ENCODE results near the gene PAK3.

Gene PAK3

GRCh38 chrX:111262086-111262485 is 166.1 kb downstream of the PAK3 start:
- WGBS, result 85% methylated on average over 2 of the region's 3 CpGs
- no peak overlapping the region for H3K27ac ChIP-seq (ENCODE audit: low read depth, low read length)
- H3K4me3 ChIP-seq (ENCODE audit: low read length), result no peak overlapping the region
- no peaks in the 10 kb centered on the region for H3K36me3 ChIP-seq (ENCODE audit: insufficient read depth, low read length)
- no peak overlapping the region for H3K9ac ChIP-seq (ENCODE audit: low read depth, low read length)
- H3K9me3 ChIP-seq (ENCODE audit: insufficient read depth, low read depth, low read length), result no peaks in the 10 kb centered on the region
- no peaks in the 10 kb centered on the region for H3K27me3 ChIP-seq (ENCODE audit: insufficient read depth, low read length)
- no peaks in the 10 kb centered on the region for H3K4me1 ChIP-seq (ENCODE audit: insufficient read depth, low read length)

- Histone ChIP-seq H3K9me3 (ENCODE audit: insufficient read depth, low read depth, low read length) (no peaks in the 10 kb centered on the region), H3K4me3 (ENCODE audit: low read length) (no peak overlapping the region), H3K9ac (ENCODE audit: low read depth, low read length) (no peak overlapping the region), H3K4me1 (ENCODE audit: insufficient read depth, low read length) (no peaks in the 10 kb centered on the region), H3K27me3 (ENCODE audit: insufficient read depth, low read length) (no peaks in the 10 kb centered on the region), H3K27ac (ENCODE audit: low read depth, low read length) (no peak overlapping the region), H3K36me3 (ENCODE audit: insufficient read depth, low read length) (no peaks in the 10 kb centered on the region)
- WGBS, result 83% methylated on average over 2 of the region's 2 CpGs
Observed at GRCh38 chrX:111264385-111264784, 168.4 kb downstream of the PAK3 start.

DNA sequence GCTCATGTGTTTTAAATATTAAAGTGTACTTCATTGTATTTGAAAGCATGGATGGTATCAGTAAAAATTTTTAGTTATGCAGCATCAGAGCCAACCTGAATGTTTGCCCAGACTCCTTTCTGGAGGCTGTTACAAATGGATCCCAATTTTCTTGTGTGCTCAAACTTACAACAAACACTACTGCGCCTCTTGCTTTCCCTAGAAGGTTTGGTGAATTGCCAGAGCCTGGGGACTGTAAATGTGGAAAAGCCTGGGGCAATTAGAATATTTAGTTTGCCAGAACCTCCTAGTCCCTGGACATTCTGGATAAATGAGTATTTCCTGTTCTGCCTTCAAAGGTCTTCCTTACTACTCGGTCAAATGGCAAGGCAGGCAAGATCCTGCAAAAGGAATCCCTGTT is 169.5 kb downstream of the PAK3 start:
- 87% methylated on average over 1 of the region's 2 CpGs for WGBS
- H3K4me3 ChIP-seq (ENCODE audit: low read length), result no peak overlapping the region
- no peak overlapping the region for H3K27ac ChIP-seq (ENCODE audit: low read depth, low read length)
- H3K9me3 ChIP-seq (ENCODE audit: insufficient read depth, low read depth, low read length), result no peaks in the 10 kb centered on the region
- no peaks in the 10 kb centered on the region for H3K36me3 ChIP-seq (ENCODE audit: insufficient read depth, low read length)
- no peaks in the 10 kb centered on the region for H3K27me3 ChIP-seq (ENCODE audit: insufficient read depth, low read length)
- 0 out of 2 replicates have a peak, but pooled peaks cover 5% of the 10 kb centered on the region for H3K4me1 ChIP-seq (ENCODE audit: insufficient read depth, low read length)
- no peak overlapping the region for H3K9ac ChIP-seq (ENCODE audit: low read depth, low read length)

DNA sequence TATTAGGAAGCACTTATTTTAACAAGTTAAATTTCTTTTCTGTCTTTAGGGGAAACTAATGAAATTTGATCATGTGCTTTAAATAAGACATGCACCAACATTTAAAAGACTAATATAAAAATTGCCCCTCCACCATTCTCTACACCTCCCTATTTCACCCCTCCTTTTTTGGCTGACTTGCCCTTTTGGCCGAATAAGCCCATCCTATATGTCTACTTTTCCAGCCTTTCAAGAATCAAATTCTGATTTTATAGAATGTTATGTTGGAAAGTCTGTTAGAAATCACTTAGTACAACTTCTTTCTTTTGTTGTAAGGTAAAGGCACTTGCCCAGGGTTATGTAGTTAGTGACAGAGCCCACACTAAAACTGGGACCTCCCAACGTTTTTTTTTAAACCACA is 172.5 kb downstream of the PAK3 start:
- Histone ChIP-seq H3K27me3 (ENCODE audit: insufficient read depth, low read length) (no peaks in the 10 kb centered on the region), H3K27ac (ENCODE audit: low read depth, low read length) (no peak overlapping the region), H3K4me3 (ENCODE audit: low read length) (no peak overlapping the region), H3K36me3 (ENCODE audit: insufficient read depth, low read length) (no peaks in the 10 kb centered on the region), H3K9me3 (ENCODE audit: insufficient read depth, low read depth, low read length) (no peaks in the 10 kb centered on the region), H3K4me1 (ENCODE audit: insufficient read depth, low read length) (0 out of 2 replicates have a peak, but pooled peaks cover 5% of the 10 kb centered on the region), H3K9ac (ENCODE audit: low read depth, low read length) (no peak overlapping the region)
- 100% methylated on average over 1 of the region's 2 CpGs for WGBS

- no peaks in the 10 kb centered on the region for H3K36me3 ChIP-seq (ENCODE audit: insufficient read depth, low read length)
- 0 out of 2 replicates have a peak within 1 kb of the TSS, but pooled peaks have one; percentile 7 for H3K4me3 ChIP-seq (ENCODE audit: low read length)
- H3K9me3 ChIP-seq (ENCODE audit: insufficient read depth, low read depth, low read length), result no peaks in the 10 kb centered on the region
- H3K27me3 ChIP-seq (ENCODE audit: insufficient read depth, low read length), result no peaks in the 10 kb centered on the region
- no peak within 1 kb of the TSS for H3K9ac ChIP-seq (ENCODE audit: low read depth, low read length)
- WGBS, result 66% methylated on average over 8 of the region's 8 CpGs
- H3K4me1 ChIP-seq (ENCODE audit: insufficient read depth, low read length), result 0 out of 2 replicates have a peak, but pooled peaks cover 5% of the 10 kb centered on the region
- no peak within 1 kb of the TSS for H3K27ac ChIP-seq (ENCODE audit: low read depth, low read length)
Observed at GRCh38 chrX:111270339-111270738, 174.3 kb downstream of the PAK3 start, which contains the start of gene CAPN6. TSS of gene CAPN6 (minus strand) at chrX:111270483. CDS start at chrX:111263936, 6,547 bp downstream.
